ENCODE data around the gene COPS3. TPM values are rescaled to one million over a fixed set of nuclear protein-coding genes. Genes with fewer than 3 reads are reported as not detected.

Gene COPS3
- total RNA-seq, 1 donor from 2014 or later: 52.7 TPM

GRCh38 chr17:17214646-17215436, 66.2 kb downstream of the COPS3 start:
- Mint-ChIP-seq H3K9me3 (ENCODE audit: unreplicated experiment) (no peaks in the 10 kb centered on the region), H3K4me1 (ENCODE audit: unreplicated experiment) (no peaks in the 10 kb centered on the region), H3K27ac (ENCODE audit: unreplicated experiment) (no peak overlapping the region), H3K4me3 (ENCODE audit: unreplicated experiment) (no peak overlapping the region), H3K27me3 (ENCODE audit: unreplicated experiment) (peaks cover 4% of the 10 kb centered on the region), H3K36me3 (ENCODE audit: low read depth, unreplicated experiment) (peaks cover 33% of the 10 kb centered on the region)
- no peak for TF ChIP-seq CTCF (IDR thresholded peaks at IDR 0.05; ENCODE audit: unreplicated experiment)
- DNase-seq (ENCODE audit: low spot score): no peak

- DNase-seq (ENCODE audit: low spot score): no peak
- Mint-ChIP-seq H3K27ac (ENCODE audit: unreplicated experiment) (no peak overlapping the region), H3K27me3 (ENCODE audit: unreplicated experiment) (peaks cover 4% of the 10 kb centered on the region), H3K36me3 (ENCODE audit: low read depth, unreplicated experiment) (peaks cover 33% of the 10 kb centered on the region), H3K9me3 (ENCODE audit: unreplicated experiment) (no peaks in the 10 kb centered on the region), H3K4me1 (ENCODE audit: unreplicated experiment) (no peaks in the 10 kb centered on the region), H3K4me3 (ENCODE audit: unreplicated experiment) (peak overlapping the region; percentile 12)
- no peak for TF ChIP-seq CTCF (IDR thresholded peaks at IDR 0.05; ENCODE audit: unreplicated experiment)
Observed at GRCh38 chr17:17213775-17214174, 67.3 kb downstream of the COPS3 start.

GRCh38 chr17:17207998-17208397, 73.0 kb downstream of the COPS3 start:
- no peak overlapping the region for H3K27ac Mint-ChIP-seq (ENCODE audit: unreplicated experiment)
- no peak for DNase-seq (ENCODE audit: low spot score)
- H3K4me3 Mint-ChIP-seq (ENCODE audit: unreplicated experiment): no peak overlapping the region
- TF ChIP-seq CTCF (IDR thresholded peaks at IDR 0.05; ENCODE audit: unreplicated experiment): no peak
- H3K36me3 Mint-ChIP-seq (ENCODE audit: low read depth, unreplicated experiment): peaks cover 4% of the 10 kb centered on the region
- peaks cover 2% of the 10 kb centered on the region for H3K27me3 Mint-ChIP-seq (ENCODE audit: unreplicated experiment)
- no peaks in the 10 kb centered on the region for H3K9me3 Mint-ChIP-seq (ENCODE audit: unreplicated experiment)
- H3K4me1 Mint-ChIP-seq (ENCODE audit: unreplicated experiment): peaks cover 8% of the 10 kb centered on the region

GRCh38 chr17:17206913-17207335, 74.1 kb downstream of the COPS3 start:
- Mint-ChIP-seq H3K27ac (ENCODE audit: unreplicated experiment) (no peak overlapping the region), H3K27me3 (ENCODE audit: unreplicated experiment) (peaks cover 2% of the 10 kb centered on the region), H3K36me3 (ENCODE audit: low read depth, unreplicated experiment) (no peaks in the 10 kb centered on the region), H3K9me3 (ENCODE audit: unreplicated experiment) (no peaks in the 10 kb centered on the region), H3K4me1 (ENCODE audit: unreplicated experiment) (peaks cover 8% of the 10 kb centered on the region), H3K4me3 (ENCODE audit: unreplicated experiment) (no peak overlapping the region)
- no peak for DNase-seq (ENCODE audit: low spot score)
- TF ChIP-seq CTCF (IDR thresholded peaks at IDR 0.05; ENCODE audit: unreplicated experiment): no peak

- Mint-ChIP-seq H3K36me3 (ENCODE audit: low read depth, unreplicated experiment) (peaks cover 2% of the 10 kb centered on the region), H3K9me3 (ENCODE audit: unreplicated experiment) (no peaks in the 10 kb centered on the region), H3K27ac (ENCODE audit: unreplicated experiment) (no peak within 1 kb of the TSS), H3K27me3 (ENCODE audit: unreplicated experiment) (peaks cover 2% of the 10 kb centered on the region), H3K4me1 (ENCODE audit: unreplicated experiment) (peaks cover 8% of the 10 kb centered on the region), H3K4me3 (ENCODE audit: unreplicated experiment) (no peak within 1 kb of the TSS)
- DNase-seq (ENCODE audit: low spot score): no peak
- TF ChIP-seq CTCF (IDR thresholded peaks at IDR 0.05; ENCODE audit: unreplicated experiment): no peak
Observed at GRCh38 chr17:17206124-17206912, 74.7 kb downstream of the COPS3 start, which contains the start of gene PLD6. Gene PLD6, minus strand, starts transcription at chr17:17206333. Its CDS starts 47 bp downstream, at chr17:17206286.
